HepG2 (cell line): Measurements from ENCODE around the gene NCR3LG1. TPM values are rescaled to one million over a fixed set of nuclear protein-coding genes. Genes with fewer than 3 reads are reported as not detected.

ENCODE experiments used
- ATAC-seq: fragments of 200-7000 bp; cut with Tn5 transposase; 3 replicates; pipeline ENCODE4 v1.9.1; 2020; ENCODE audit warnings: mild to moderate bottlenecking, moderate library complexity
- BruUV-seq: library from RNA; stranded (reverse); fragments of 400-500 nt; replicated peaks from 2 replicates; lab custom pipeline; 2021; lab: Mats Ljungman, UMichigan
- CTCF ChIA-PET: fragments of 300-600 bp; formaldehyde crosslinking; extraction: SDS; loops from one replicate; lab custom pipeline; 2021; ENCODE audit warnings: low total read pairs, inconsistent platforms, low intra/inter-chr PET ratio; lab: Yijun Ruan, JAX
- POLR2A ChIA-PET: fragments of 350-600 bp; sonication (Branson Sonifier 250); formaldehyde crosslinking; loops from one replicate; lab custom pipeline; 2020; ENCODE audit warnings: antibody characterized with exemption, inconsistent platforms; lab: Yijun Ruan, JAX
- DNase-seq: peaks from one replicate; pipeline ENCODE4 v3.0.0-alpha.2; 2015; ENCODE audit warnings: low spot score
- FAIRE-seq: peaks from 3 replicates; lab custom pipeline; 2011; peaks lifted over from hg19 to GRCh38; lab: Jason Lieb, UNC
- H2AFZ ChIP-seq: one replicate; pipeline ENCODE4 v1.6.1; 2011; ENCODE audit warnings: low read length, inconsistent platforms
- H3K27ac ChIP-seq: fragments of 300-600 bp; 3 replicates; pipeline ENCODE4 v1.8.0; 2011; ENCODE audit warnings: mixed run types, mild to moderate bottlenecking, mixed read lengths, low read length, inconsistent platforms; ENCODE audit not compliant: insufficient read depth; ENCODE audit errors: extremely low read length
- H3K27me3 ChIP-seq, 2 experiments: fragments of 200-600 bp in 1 of 2; 2 replicates in 1 of 2; 3 replicates in 1 of 2; pipeline versions ENCODE4 v1.6.0 to v1.8.0; 2011; ENCODE audit warnings: low read length in 2 of 2, mild to moderate bottlenecking in 2 of 2, moderate library complexity in 2 of 2, inconsistent platforms in 1 of 2; ENCODE audit not compliant: insufficient read depth in 2 of 2, control insufficient read depth in 1 of 2
- H3K36me3 ChIP-seq, 2 experiments: fragments of 200-600 bp in 1 of 2; replicated peaks in 1 of 2; 2 replicates in 1 of 2; 3 replicates in 1 of 2; pipeline versions ENCODE4 v1.5.1 to v1.8.0; 2011; ENCODE audit warnings: low read length in 2 of 2, inconsistent platforms in 1 of 2; ENCODE audit not compliant: insufficient read depth in 2 of 2, control insufficient read depth in 1 of 2
- H3K4me1 ChIP-seq: 2 replicates; pipeline ENCODE4 v1.5.1; 2012; ENCODE audit warnings: low read length, inconsistent platforms; ENCODE audit not compliant: insufficient read depth
- H3K4me2 ChIP-seq: 2 replicates; pipeline ENCODE4 v1.6.0; 2011; ENCODE audit warnings: low read depth, low read length, inconsistent platforms
- H3K4me3 ChIP-seq, 3 experiments: fragments of 200-600 bp in 1 of 3; sonication (generic), shearing (Covaris generic) in 1 of 3; replicated peaks in 1 of 3; 2 replicates each; pipeline ENCODE4 v1.5.1; 2011 to 2016; ENCODE audit warnings: low read length in 3 of 3, inconsistent platforms in 2 of 3, low read depth in 2 of 3, mild to moderate bottlenecking in 2 of 3, control low read depth in 1 of 3, mixed read lengths in 1 of 3; ENCODE audit not compliant: insufficient read depth in 1 of 3
- H3K79me2 ChIP-seq: one replicate; pipeline ENCODE4 v1.6.1; 2011; ENCODE audit warnings: low read length, inconsistent platforms; ENCODE audit not compliant: insufficient read depth
- H3K9ac ChIP-seq: 2 replicates; pipeline ENCODE4 v1.6.0; 2011; ENCODE audit warnings: mild to moderate bottlenecking, low read depth, low read length, inconsistent platforms; ENCODE audit not compliant: insufficient read depth
- H3K9me3 ChIP-seq: 2 replicates; pipeline ENCODE4 v1.5.1; 2012; ENCODE audit warnings: mild to moderate bottlenecking, low read length
- H4K20me1 ChIP-seq: 2 replicates; pipeline ENCODE4 v1.6.0; 2011; ENCODE audit warnings: inconsistent platforms, mild to moderate bottlenecking, low read length, moderate library complexity; ENCODE audit not compliant: insufficient read depth
- SATB2 ChIP-seq: sonication (generic); formaldehyde crosslinking; IDR thresholded peaks from 2 replicates; pipeline ENCODE4 v1.5.0; 2020; ENCODE audit warnings: missing genetic modification reagents
- SMARCC2 ChIP-seq: fragments of 450-650 bp; IDR thresholded peaks from 2 replicates; pipeline ENCODE4 v1.6.1; 2017; ENCODE audit warnings: antibody characterized with exemption, mild to moderate bottlenecking
- TBX2 ChIP-seq: sonication (generic); formaldehyde crosslinking; IDR thresholded peaks from 2 replicates; pipeline ENCODE4 v1.5.0; 2020; ENCODE audit warnings: missing genetic modification reagents, mild to moderate bottlenecking, borderline replicate concordance
- ZNF331 ChIP-seq: sonication (generic); formaldehyde crosslinking; IDR thresholded peaks from 2 replicates; pipeline ENCODE4 v1.4.0; 2020; ENCODE audit warnings: missing genetic modification reagents
- WGBS: methylation state at CpG from one replicate; pipeline ENCODE4 v1.1.6; 2017; ENCODE audit warnings: low lambda C conversion rate; 5-methylcytosine and 5-hydroxymethylcytosine counted together
- in situ Hi-C: cut with HindIII; loops from 2 replicates; pipeline ENCODE4 v1.10.0; 2017; ENCODE audit warnings: low pct_unique_long_range_greater_than_20kb; ENCODE audit not compliant: extremely low pct_ligation_motif_present
- intact Hi-C: fragments of 100-400 bp; cut with micrococcal nuclease; formaldehyde crosslinking; loops from one replicate; pipeline ENCODE4 v1.10.0; 2022; ENCODE audit not compliant: unreplicated experiment
- polyA plus RNA-seq, 8 experiments: library from polyadenylated mRNA; depleted of rRNA in 3 of 8; stranded (reverse) in 7 of 8; unstranded in 1 of 8; fragments of >200 nt; fragmentation: Illumina TruSeq in 4 of 8; extraction: Trizol in 4 of 8; gene quantifications; 2 replicates each; pipeline versions ENCODE4 v1.2.1 to v1.2.3, GENCODE V29; 2011 to 2016; ENCODE audit warnings: low read depth in 4 of 8, missing spikeins in 1 of 8, mixed read lengths in 1 of 8; ENCODE audit not compliant: insufficient read depth in 1 of 8
- total RNA-seq, 5 experiments: library from RNA; depleted of rRNA; stranded (reverse); fragments of >200 nt; fragmentation: Illumina TruSeq; extraction: Trizol; gene quantifications; 2 replicates each; pipeline ENCODE4 v1.2.3, GENCODE V29; 2016; ENCODE audit warnings: low read depth in 1 of 5
- TF ChIP-seq, protein P1 (sequence below): sonication (generic); formaldehyde crosslinking; IDR thresholded peaks from 2 replicates; pipeline ENCODE4 v1.4.0; 2020; ENCODE audit warnings: missing genetic modification reagents

The NCR3LG1 gene
- total and polyA plus RNA-seq, 2 of the 13 experiments (the other 11 are each of a cell fraction or from before 2014, with no cell fraction given), result 16.1 to 25.1 TPM

DNA sequence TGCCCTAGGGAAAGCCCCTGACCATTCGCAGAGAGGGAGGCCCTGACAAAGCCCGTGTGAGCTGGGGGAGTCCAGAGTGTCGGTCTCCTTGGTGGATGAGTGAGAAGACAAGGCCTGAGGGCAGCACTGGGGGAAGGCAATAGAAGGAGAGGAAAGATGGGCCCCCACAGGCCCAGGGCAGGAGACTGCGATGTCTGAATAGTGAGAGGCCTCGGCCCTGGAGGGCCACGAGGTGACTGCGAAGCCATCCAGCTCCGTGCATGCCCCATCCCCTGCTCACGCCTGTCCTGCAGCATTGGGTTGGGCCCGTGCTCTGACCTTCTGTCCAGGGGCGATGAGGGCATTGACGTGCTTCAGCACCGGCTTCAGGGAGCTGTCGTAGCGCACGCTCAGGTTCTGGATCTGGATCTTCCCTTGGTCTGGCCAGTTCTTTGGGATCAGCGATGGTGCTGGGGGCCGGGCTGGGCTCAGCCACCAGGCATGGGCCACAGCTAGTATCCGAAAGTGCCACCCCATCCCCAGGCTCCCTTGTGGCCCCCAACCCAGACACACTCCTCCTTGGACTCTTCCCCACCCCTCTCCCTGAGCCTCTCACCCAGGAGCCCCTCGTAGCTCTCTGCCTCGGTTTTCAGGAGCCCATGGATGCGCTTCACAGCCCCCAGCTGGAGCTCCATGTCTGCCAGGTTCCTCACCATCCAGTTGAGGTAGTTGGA lies 45.2 kb downstream of the NCR3LG1 start:
- in situ Hi-C loops (no loop called here), intact Hi-C loops (no loop called here)
- Histone ChIP-seq H3K4me2 (no peak overlapping the region), H3K4me1 (no peaks in the 10 kb centered on the region), H3K36me3 (no peaks in the 10 kb centered on the region), H3K9me3 (no peaks in the 10 kb centered on the region), H3K9ac (no peak overlapping the region), H3K4me3 (no peak overlapping the region), H3K27ac (no peak overlapping the region), H4K20me1 (no peaks in the 10 kb centered on the region), H3K27me3 (peaks cover 5 to 60% of the 10 kb centered on the region in 2 experiments), H3K79me2 (no peaks in the 10 kb centered on the region), H2AFZ (no peak overlapping the region)
- no peak for TF ChIP-seq SATB2 (CRISPR knock-in tag)
- no peak for TF ChIP-seq ZNF331 (CRISPR knock-in tag)
- TF ChIP-seq, protein P1, sequence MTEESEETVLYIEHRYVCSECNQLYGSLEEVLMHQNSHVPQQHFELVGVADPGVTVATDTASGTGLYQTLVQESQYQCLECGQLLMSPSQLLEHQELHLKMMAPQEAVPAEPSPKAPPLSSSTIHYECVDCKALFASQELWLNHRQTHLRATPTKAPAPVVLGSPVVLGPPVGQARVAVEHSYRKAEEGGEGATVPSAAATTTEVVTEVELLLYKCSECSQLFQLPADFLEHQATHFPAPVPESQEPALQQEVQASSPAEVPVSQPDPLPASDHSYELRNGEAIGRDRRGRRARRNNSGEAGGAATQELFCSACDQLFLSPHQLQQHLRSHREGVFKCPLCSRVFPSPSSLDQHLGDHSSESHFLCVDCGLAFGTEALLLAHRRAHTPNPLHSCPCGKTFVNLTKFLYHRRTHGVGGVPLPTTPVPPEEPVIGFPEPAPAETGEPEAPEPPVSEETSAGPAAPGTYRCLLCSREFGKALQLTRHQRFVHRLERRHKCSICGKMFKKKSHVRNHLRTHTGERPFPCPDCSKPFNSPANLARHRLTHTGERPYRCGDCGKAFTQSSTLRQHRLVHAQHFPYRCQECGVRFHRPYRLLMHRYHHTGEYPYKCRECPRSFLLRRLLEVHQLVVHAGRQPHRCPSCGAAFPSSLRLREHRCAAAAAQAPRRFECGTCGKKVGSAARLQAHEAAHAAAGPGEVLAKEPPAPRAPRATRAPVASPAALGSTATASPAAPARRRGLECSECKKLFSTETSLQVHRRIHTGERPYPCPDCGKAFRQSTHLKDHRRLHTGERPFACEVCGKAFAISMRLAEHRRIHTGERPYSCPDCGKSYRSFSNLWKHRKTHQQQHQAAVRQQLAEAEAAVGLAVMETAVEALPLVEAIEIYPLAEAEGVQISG, result no peak
- no peak for TF ChIP-seq TBX2 (CRISPR knock-in tag)
- TF ChIP-seq SMARCC2, result no peak
- POLR2A ChIA-PET, result no interaction called here
- CTCF ChIA-PET, result no interaction called here
- WGBS, result 12% methylated on average over 8 of the region's 22 CpGs
- DNase-seq (no peak), ATAC-seq (no peak), FAIRE-seq (no peak)
- no TSS peak for BruUV-seq
